ENCODE data around the gene FLOT1. TPM values are rescaled to one million over a fixed set of nuclear protein-coding genes. Genes with fewer than 3 reads are reported as not detected.
A peak's percentile ranks its signal among the peaks of the same experiment; 100 is the strongest.

FLOT1 gene
- total and polyA plus RNA-seq, 2 of the 13 experiments (the other 11 are each of a cell fraction or from before 2014, with no cell fraction given): 82.3 to 130 TPM

GRCh38 chr6:30730601-30731435 is 11.7 kb downstream of the FLOT1 start (continued):
- TF ChIP-seq ZNF558 (CRISPR knock-in tag; IDR thresholded peaks at IDR 0.05; ENCODE audit: borderline replicate concordance): no peak
- TF ChIP-seq ETV6 (CRISPR knock-in tag; conservative IDR thresholded peaks at IDR 0.05): no peak
- no peak for TF ChIP-seq FOXO1 (CRISPR knock-in tag; IDR thresholded peaks at IDR 0.05)
- peak; percentile 46; the same call in 1 of the 2 replicates for TF ChIP-seq ZHX2 (IDR thresholded peaks at IDR 0.05; ENCODE audit: low read depth)
- TF ChIP-seq ZHX2 (CRISPR knock-in tag; IDR thresholded peaks at IDR 0.05; ENCODE audit: borderline replicate concordance): no peak
- TF ChIP-seq AKNA (CRISPR knock-in tag; IDR thresholded peaks at IDR 0.05; ENCODE audit: borderline replicate concordance): no peak
- no peak for TF ChIP-seq THYN1 (CRISPR knock-in tag; IDR thresholded peaks at IDR 0.05; ENCODE audit: borderline replicate concordance, low read depth)
- TF ChIP-seq ZBTB10 (CRISPR knock-in tag; IDR thresholded peaks at IDR 0.05; ENCODE audit: borderline replicate concordance): no peak
- peak; percentile 100 for TF ChIP-seq ZBTB38 (CRISPR knock-in tag; IDR thresholded peaks at IDR 0.05)
- peak; percentile 35; the same call in 1 of the 2 replicates for TF ChIP-seq ZBTB7A (CRISPR knock-in tag; IDR thresholded peaks at IDR 0.05)
- TF ChIP-seq U2AF2 (IDR thresholded peaks at IDR 0.05; ENCODE audit: low read depth, low read length): no peak
- TF ChIP-seq ZNF292 (CRISPR knock-in tag; IDR thresholded peaks at IDR 0.05; ENCODE audit: borderline replicate concordance, low read depth): no peak
- no peak for TF ChIP-seq ZNF550 (CRISPR knock-in tag; IDR thresholded peaks at IDR 0.05; ENCODE audit: borderline replicate concordance)
- no peak for TF ChIP-seq TSC22D2 (CRISPR knock-in tag; IDR thresholded peaks at IDR 0.05; ENCODE audit: borderline replicate concordance)
- TF ChIP-seq PPARG (CRISPR knock-in tag; conservative IDR thresholded peaks at IDR 0.05): no peak
